Transverse colon (tissue), 3 donors: Measurements from ENCODE around the gene GRAP2.

Experiments
- EP300 ChIP-seq: sonication (generic); formaldehyde crosslinking; IDR thresholded peaks from one replicate; pipeline ENCODE4 v1.6.1; 2017; ENCODE audit warnings: antibody characterized with exemption, low read depth
- POLR2A ChIP-seq: fragments of 450-650 bp; IDR thresholded peaks from one replicate; pipeline ENCODE4 v1.6.1; 2016; ENCODE audit warnings: antibody characterized with exemption, mild to moderate bottlenecking, moderate library complexity
- TF ChIP-seq, protein P1 (sequence below), 5 experiments: fragments of 200-600 bp in 3 of 5; fragments of 450-650 bp in 2 of 5; sonication (generic) in 3 of 5; IDR thresholded peaks; 1 replicate in 2 of 5; 2 replicates in 3 of 5; pipeline ENCODE4 v1.5.1; 2016 to 2017; ENCODE audit warnings: antibody characterized with exemption in 5 of 5, inconsistent platforms in 3 of 5, mild to moderate bottlenecking in 2 of 5, moderate library complexity in 1 of 5

GRCh38 chr22:39990686-39991085 is 89.8 kb downstream of the GRAP2 start:
- TF ChIP-seq, protein P1, sequence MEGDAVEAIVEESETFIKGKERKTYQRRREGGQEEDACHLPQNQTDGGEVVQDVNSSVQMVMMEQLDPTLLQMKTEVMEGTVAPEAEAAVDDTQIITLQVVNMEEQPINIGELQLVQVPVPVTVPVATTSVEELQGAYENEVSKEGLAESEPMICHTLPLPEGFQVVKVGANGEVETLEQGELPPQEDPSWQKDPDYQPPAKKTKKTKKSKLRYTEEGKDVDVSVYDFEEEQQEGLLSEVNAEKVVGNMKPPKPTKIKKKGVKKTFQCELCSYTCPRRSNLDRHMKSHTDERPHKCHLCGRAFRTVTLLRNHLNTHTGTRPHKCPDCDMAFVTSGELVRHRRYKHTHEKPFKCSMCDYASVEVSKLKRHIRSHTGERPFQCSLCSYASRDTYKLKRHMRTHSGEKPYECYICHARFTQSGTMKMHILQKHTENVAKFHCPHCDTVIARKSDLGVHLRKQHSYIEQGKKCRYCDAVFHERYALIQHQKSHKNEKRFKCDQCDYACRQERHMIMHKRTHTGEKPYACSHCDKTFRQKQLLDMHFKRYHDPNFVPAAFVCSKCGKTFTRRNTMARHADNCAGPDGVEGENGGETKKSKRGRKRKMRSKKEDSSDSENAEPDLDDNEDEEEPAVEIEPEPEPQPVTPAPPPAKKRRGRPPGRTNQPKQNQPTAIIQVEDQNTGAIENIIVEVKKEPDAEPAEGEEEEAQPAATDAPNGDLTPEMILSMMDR (IDR thresholded peaks at IDR 0.05) = no peak
- TF ChIP-seq EP300 = no peak
- TF ChIP-seq POLR2A = no peak
